HCT116 (cell line): Measurements from ENCODE around the gene LSAMP.

Experiments used
- ELF1 ChIP-seq: IDR thresholded peaks from 2 replicates; pipeline ENCODE4 v1.6.1; 2012; ENCODE audit warnings: low read depth, borderline replicate concordance
- TF ChIP-seq, protein P1 (sequence below): IDR thresholded peaks from 2 replicates; pipeline ENCODE4 v1.6.1; 2012; ENCODE audit warnings: low read depth

DNA sequence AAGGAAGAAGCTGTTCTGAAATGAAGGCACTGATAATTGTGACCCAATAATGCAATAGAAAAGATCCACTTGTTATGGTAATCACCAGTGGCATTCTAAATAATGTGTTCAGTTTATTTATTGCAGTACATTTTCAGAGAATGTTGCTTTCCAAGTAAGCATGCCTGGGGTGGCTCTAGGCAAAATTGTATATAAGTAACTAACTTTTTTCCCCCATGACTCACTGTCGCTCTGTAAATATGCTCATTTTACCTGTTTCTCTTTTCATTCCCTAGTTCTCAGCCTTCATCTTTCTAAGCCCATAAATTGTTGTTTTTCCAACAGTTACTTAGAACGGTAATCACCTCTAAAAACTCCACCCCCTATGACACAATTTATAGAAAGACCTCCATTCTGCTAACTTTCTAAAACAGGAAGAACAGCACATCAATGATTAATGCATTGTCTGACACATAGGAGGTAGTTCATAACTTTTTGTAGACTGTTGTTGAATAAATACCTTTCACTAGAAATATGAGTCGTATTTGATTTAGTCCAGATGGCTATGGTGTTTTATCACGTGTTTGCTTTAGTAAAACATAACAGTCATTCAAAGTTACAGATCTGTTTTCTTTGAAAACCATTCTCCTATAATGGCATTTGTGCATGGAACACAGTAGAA lies 143.1 kb downstream of the LSAMP start:
- TF ChIP-seq, protein P1, sequence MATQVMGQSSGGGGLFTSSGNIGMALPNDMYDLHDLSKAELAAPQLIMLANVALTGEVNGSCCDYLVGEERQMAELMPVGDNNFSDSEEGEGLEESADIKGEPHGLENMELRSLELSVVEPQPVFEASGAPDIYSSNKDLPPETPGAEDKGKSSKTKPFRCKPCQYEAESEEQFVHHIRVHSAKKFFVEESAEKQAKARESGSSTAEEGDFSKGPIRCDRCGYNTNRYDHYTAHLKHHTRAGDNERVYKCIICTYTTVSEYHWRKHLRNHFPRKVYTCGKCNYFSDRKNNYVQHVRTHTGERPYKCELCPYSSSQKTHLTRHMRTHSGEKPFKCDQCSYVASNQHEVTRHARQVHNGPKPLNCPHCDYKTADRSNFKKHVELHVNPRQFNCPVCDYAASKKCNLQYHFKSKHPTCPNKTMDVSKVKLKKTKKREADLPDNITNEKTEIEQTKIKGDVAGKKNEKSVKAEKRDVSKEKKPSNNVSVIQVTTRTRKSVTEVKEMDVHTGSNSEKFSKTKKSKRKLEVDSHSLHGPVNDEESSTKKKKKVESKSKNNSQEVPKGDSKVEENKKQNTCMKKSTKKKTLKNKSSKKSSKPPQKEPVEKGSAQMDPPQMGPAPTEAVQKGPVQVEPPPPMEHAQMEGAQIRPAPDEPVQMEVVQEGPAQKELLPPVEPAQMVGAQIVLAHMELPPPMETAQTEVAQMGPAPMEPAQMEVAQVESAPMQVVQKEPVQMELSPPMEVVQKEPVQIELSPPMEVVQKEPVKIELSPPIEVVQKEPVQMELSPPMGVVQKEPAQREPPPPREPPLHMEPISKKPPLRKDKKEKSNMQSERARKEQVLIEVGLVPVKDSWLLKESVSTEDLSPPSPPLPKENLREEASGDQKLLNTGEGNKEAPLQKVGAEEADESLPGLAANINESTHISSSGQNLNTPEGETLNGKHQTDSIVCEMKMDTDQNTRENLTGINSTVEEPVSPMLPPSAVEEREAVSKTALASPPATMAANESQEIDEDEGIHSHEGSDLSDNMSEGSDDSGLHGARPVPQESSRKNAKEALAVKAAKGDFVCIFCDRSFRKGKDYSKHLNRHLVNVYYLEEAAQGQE, result no peak
- no peak for TF ChIP-seq ELF1
